ENCODE measurements around the gene TRDN. TPM values are rescaled to one million over a fixed set of nuclear protein-coding genes. Genes with fewer than 3 reads are reported as not detected.

Gene TRDN
- polyA plus RNA-seq, 1 donor from 2014 or later: not detected

DNA sequence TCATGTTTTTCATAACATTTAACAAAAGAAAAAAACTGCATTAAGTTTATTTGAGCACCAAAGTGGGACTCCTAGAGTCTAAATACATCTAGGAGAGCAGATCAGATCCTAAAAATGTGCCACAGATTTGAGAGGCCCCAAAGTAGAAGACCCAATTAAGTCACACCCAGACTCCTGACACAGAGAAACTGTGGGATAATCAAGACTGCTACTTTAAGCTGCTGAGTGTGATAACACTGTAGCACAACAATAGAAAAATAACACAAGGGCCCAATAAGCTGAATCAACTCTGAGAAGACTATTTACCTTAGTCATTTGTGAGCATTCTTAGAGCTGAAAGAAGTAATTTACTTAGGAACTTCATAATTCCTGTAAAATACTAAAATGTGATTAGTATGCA lies 26.0 kb downstream of the TRDN start:
- Histone ChIP-seq H3K36me3 (ENCODE audit: insufficient read depth, low read length) (no peaks in the 10 kb centered on the region), H2AFZ (ENCODE audit: low read depth, low read length) (no peak overlapping the region)
- TF ChIP-seq, protein P1, sequence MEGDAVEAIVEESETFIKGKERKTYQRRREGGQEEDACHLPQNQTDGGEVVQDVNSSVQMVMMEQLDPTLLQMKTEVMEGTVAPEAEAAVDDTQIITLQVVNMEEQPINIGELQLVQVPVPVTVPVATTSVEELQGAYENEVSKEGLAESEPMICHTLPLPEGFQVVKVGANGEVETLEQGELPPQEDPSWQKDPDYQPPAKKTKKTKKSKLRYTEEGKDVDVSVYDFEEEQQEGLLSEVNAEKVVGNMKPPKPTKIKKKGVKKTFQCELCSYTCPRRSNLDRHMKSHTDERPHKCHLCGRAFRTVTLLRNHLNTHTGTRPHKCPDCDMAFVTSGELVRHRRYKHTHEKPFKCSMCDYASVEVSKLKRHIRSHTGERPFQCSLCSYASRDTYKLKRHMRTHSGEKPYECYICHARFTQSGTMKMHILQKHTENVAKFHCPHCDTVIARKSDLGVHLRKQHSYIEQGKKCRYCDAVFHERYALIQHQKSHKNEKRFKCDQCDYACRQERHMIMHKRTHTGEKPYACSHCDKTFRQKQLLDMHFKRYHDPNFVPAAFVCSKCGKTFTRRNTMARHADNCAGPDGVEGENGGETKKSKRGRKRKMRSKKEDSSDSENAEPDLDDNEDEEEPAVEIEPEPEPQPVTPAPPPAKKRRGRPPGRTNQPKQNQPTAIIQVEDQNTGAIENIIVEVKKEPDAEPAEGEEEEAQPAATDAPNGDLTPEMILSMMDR (IDR thresholded peaks at IDR 0.05; ENCODE audit: poor library complexity, severe bottlenecking): no peak
- TF ChIP-seq TAF1 (IDR thresholded peaks at IDR 0.05; ENCODE audit: low read depth) (no peak), SMC3 (conservative IDR thresholded peaks at IDR 0.05; ENCODE audit: poor library complexity) (no peak), MXI1 (conservative IDR thresholded peaks at IDR 0.05; ENCODE audit: poor library complexity, severe bottlenecking) (no peak)

DNA sequence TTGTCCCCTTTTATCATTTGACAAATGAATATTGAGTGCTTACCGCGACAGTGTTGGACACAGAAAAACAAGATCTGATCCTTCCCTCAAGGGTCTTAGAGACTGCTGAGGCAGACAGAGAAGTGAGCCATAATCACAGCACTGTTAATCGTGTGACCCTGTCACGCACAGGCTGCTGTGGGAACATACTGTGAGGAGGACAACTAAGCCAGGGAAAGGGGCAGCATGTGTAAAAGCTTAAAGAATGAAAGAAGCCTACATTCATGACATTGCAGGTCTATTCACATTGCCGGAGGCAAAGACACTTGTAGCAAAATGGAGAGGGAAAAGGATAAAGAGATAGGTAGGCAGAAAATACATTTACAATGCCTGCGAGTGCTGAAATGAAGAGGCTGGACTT lies 32.7 kb downstream of the TRDN start:
- TF ChIP-seq RAD21 (conservative IDR thresholded peaks at IDR 0.05) (no peak), SMC3 (conservative IDR thresholded peaks at IDR 0.05; ENCODE audit: poor library complexity) (no peak), MXI1 (conservative IDR thresholded peaks at IDR 0.05; ENCODE audit: poor library complexity, severe bottlenecking) (no peak), POLR2AphosphoS5 (IDR thresholded peaks at IDR 0.05) (no peak), TAF1 (IDR thresholded peaks at IDR 0.05; ENCODE audit: low read depth) (no peak), EZH2 (IDR thresholded peaks at IDR 0.05; ENCODE audit: borderline replicate concordance, insufficient read depth, low read length, poor library complexity, severe bottlenecking) (no peak), EP300 (conservative IDR thresholded peaks at IDR 0.05; ENCODE audit: poor library complexity, severe bottlenecking) (no peak)
- TF ChIP-seq, protein P2, sequence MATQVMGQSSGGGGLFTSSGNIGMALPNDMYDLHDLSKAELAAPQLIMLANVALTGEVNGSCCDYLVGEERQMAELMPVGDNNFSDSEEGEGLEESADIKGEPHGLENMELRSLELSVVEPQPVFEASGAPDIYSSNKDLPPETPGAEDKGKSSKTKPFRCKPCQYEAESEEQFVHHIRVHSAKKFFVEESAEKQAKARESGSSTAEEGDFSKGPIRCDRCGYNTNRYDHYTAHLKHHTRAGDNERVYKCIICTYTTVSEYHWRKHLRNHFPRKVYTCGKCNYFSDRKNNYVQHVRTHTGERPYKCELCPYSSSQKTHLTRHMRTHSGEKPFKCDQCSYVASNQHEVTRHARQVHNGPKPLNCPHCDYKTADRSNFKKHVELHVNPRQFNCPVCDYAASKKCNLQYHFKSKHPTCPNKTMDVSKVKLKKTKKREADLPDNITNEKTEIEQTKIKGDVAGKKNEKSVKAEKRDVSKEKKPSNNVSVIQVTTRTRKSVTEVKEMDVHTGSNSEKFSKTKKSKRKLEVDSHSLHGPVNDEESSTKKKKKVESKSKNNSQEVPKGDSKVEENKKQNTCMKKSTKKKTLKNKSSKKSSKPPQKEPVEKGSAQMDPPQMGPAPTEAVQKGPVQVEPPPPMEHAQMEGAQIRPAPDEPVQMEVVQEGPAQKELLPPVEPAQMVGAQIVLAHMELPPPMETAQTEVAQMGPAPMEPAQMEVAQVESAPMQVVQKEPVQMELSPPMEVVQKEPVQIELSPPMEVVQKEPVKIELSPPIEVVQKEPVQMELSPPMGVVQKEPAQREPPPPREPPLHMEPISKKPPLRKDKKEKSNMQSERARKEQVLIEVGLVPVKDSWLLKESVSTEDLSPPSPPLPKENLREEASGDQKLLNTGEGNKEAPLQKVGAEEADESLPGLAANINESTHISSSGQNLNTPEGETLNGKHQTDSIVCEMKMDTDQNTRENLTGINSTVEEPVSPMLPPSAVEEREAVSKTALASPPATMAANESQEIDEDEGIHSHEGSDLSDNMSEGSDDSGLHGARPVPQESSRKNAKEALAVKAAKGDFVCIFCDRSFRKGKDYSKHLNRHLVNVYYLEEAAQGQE (IDR thresholded peaks at IDR 0.05; ENCODE audit: borderline replicate concordance): no peak
- TF ChIP-seq, protein P1 (IDR thresholded peaks at IDR 0.05; ENCODE audit: poor library complexity, severe bottlenecking): no peak
- no peaks in the 10 kb centered on the region for H3K36me3 ChIP-seq (ENCODE audit: insufficient read depth, low read length)
- no peaks in the 10 kb centered on the region for H3K9me3 ChIP-seq (ENCODE audit: low read length)
- no peak overlapping the region for H3K4me3 ChIP-seq (ENCODE audit: low read length)
- no peak overlapping the region for H3K9ac ChIP-seq (ENCODE audit: low read length)
- no peak overlapping the region for H3K4me2 ChIP-seq (ENCODE audit: low read length)
- no peaks in the 10 kb centered on the region for H3K9me2 ChIP-seq (ENCODE audit: insufficient read depth, low read length)
- no peaks in the 10 kb centered on the region for H3K79me2 ChIP-seq (replicated peaks; ENCODE audit: insufficient read depth, low read length)
- no peak overlapping the region for H3K27ac ChIP-seq (ENCODE audit: low read length)
- no peaks in the 10 kb centered on the region for H3F3A ChIP-seq (ENCODE audit: insufficient read depth, low read length, poor library complexity, severe bottlenecking)
- H3K27me3 ChIP-seq (ENCODE audit: insufficient read depth, low read depth, low read length): no peaks in the 10 kb centered on the region
- no peaks in the 10 kb centered on the region for H4K20me1 ChIP-seq (ENCODE audit: insufficient read depth)
- H2AFZ ChIP-seq (ENCODE audit: low read depth, low read length): no peak overlapping the region

More for the DNA sequence above, 26.0 kb downstream of the TRDN start:
- no peak overlapping the region for H3K27ac ChIP-seq (ENCODE audit: low read length)
- H3K27me3 ChIP-seq (ENCODE audit: insufficient read depth, low read depth, low read length): no peaks in the 10 kb centered on the region
- no peaks in the 10 kb centered on the region for H3K9me2 ChIP-seq (ENCODE audit: insufficient read depth, low read length)
- no peak overlapping the region for H3K4me2 ChIP-seq (ENCODE audit: low read length)
- H3F3A ChIP-seq (ENCODE audit: insufficient read depth, low read length, poor library complexity, severe bottlenecking): no peaks in the 10 kb centered on the region
- H4K20me1 ChIP-seq (ENCODE audit: insufficient read depth): no peaks in the 10 kb centered on the region
- H3K9ac ChIP-seq (ENCODE audit: low read length): no peak overlapping the region
- H3K79me2 ChIP-seq (replicated peaks; ENCODE audit: insufficient read depth, low read length): no peaks in the 10 kb centered on the region
- H3K4me3 ChIP-seq (ENCODE audit: low read length): no peak overlapping the region
- no peaks in the 10 kb centered on the region for H3K9me3 ChIP-seq (ENCODE audit: low read length)
